DMS 273 (cell line): Measurements from ENCODE around the gene TMEM223.
"Not testable (repeated sequence)": the region's sequence is repeated elsewhere in the genome, so short reads cannot be mapped to it uniquely, and the experiment has no call there.

Experiments used
- DNase-seq: peaks from one replicate; lab custom pipeline; 2025; ENCODE audit not compliant: unreplicated experiment; lab: John Stamatoyannopoulos, UW

Gene TMEM223

GRCh38 chr11:62791501-62792201 lies at the start of gene TMEM223:
Gene TMEM223, minus strand, starts transcription at chr11:62792006. Its CDS starts 12 bp downstream, at chr11:62791994.
- DNase-seq, result peak; percentile 89

- DNase-seq, result peak; percentile 92
Measured at GRCh38 chr11:62840721-62841360, 49.0 kb upstream of the TMEM223 start.

GRCh38 chr11:62839050-62839945 lies 47.5 kb upstream of the TMEM223 start, which contains the start of gene WDR74:
Gene WDR74, minus strand, starts transcription at chr11:62839590. Its CDS starts 20 bp downstream, at chr11:62839570.
- peak; percentile 94 for DNase-seq

- no peak for DNase-seq
Measured at GRCh38 chr11:62835336-62835735, 43.5 kb upstream of the TMEM223 start.

- peak; percentile 63 for DNase-seq
Measured at GRCh38 chr11:62832336-62833234, 40.8 kb upstream of the TMEM223 start, which contains the start of gene TEX54. Gene TEX54, minus strand, starts transcription at chr11:62832841.

- DNase-seq, result peak; percentile 98
Measured at GRCh38 chr11:62831520-62832335, 39.9 kb upstream of the TMEM223 start, which contains the start of gene STX5. Gene STX5, minus strand, starts transcription at chr11:62832051. Its CDS starts 808 bp downstream, at chr11:62831243.

GRCh38 chr11:62830904-62831519 lies 39.2 kb upstream of the TMEM223 start:
- peak; percentile 84 for DNase-seq

- not testable (repeated sequence) for DNase-seq
Measured at GRCh38 chr11:62828130-62828529, 36.3 kb upstream of the TMEM223 start.

- DNase-seq, result no peak
Measured at GRCh38 chr11:62823677-62824076, 31.9 kb upstream of the TMEM223 start.

- DNase-seq, result no peak
Measured at GRCh38 chr11:62817129-62817528, 25.3 kb upstream of the TMEM223 start.

- no peak for DNase-seq
Measured at GRCh38 chr11:62816557-62816956, 24.8 kb upstream of the TMEM223 start.

GRCh38 chr11:62811659-62812058 lies 19.9 kb upstream of the TMEM223 start:
- no peak for DNase-seq

- no peak for DNase-seq
Measured at GRCh38 chr11:62810748-62811147, 18.9 kb upstream of the TMEM223 start.

- no peak for DNase-seq
Measured at GRCh38 chr11:62806611-62807121, 14.9 kb upstream of the TMEM223 start.

- DNase-seq, result peak; percentile 61
Measured at GRCh38 chr11:62805961-62806441, 14.2 kb upstream of the TMEM223 start.

- peak; percentile 96 for DNase-seq
Measured at GRCh38 chr11:62805076-62805892, 13.5 kb upstream of the TMEM223 start, which contains the start of gene NXF1. Gene NXF1, minus strand, starts transcription at chr11:62805440. Its CDS starts 84 bp downstream, at chr11:62805356.

GRCh38 chr11:62804310-62805075 lies 12.7 kb upstream of the TMEM223 start:
- DNase-seq, result no peak
